H1 (cell line): Measurements from ENCODE around the gene BRCA2. TPM values are rescaled to one million over a fixed set of nuclear protein-coding genes. Genes with fewer than 3 reads are reported as not detected.

Experiments used
- CTCF ChIA-PET: fragments of 300-600 bp; sonication (Branson Sonifier 250); formaldehyde crosslinking; loops from one replicate; lab custom pipeline; 2021; ENCODE audit not compliant: partially characterized antibody; lab: Charles Lee
- POLR2A ChIA-PET: fragments of 300-600 bp; sonication (Branson Sonifier 250); formaldehyde crosslinking; loops from one replicate; lab custom pipeline; 2021; ENCODE audit warnings: inconsistent platforms; ENCODE audit not compliant: partially characterized antibody; lab: Charles Lee
- DNase-seq, 2 experiments: peaks; one replicate each; pipeline versions ENCODE4 v3.0.0 to v3.0.0-alpha.2; 2010 to 2022; ENCODE audit warnings: low spot score in 2 of 2, low read depth in 1 of 2, mixed read lengths in 1 of 2
- FAIRE-seq: peaks from 2 replicates; lab custom pipeline; 2011; peaks lifted over from hg19 to GRCh38; lab: Jason Lieb, UNC
- H2AFZ ChIP-seq: 2 replicates; pipeline ENCODE4 v1.8.1; 2012; ENCODE audit warnings: low read length, inconsistent platforms
- H2AK5ac ChIP-seq: 2 replicates; pipeline ENCODE4 v1.6.1; 2013; ENCODE audit warnings: low read depth, low read length
- H2BK120ac ChIP-seq: replicated peaks from 2 replicates; pipeline ENCODE3; 2013; ENCODE audit warnings: low read depth, low read length, inconsistent platforms
- H2BK12ac ChIP-seq: 2 replicates; pipeline ENCODE4 v1.6.1; 2013; ENCODE audit warnings: low read depth, low read length
- H2BK15ac ChIP-seq: 2 replicates; pipeline ENCODE4 v1.6.1; 2013; ENCODE audit warnings: low read length
- H2BK20ac ChIP-seq: 2 replicates; pipeline ENCODE4 v1.6.1; 2013; ENCODE audit warnings: low read length
- H2BK5ac ChIP-seq: 2 replicates; pipeline ENCODE4 v1.6.1; 2013; ENCODE audit warnings: low read depth, low read length
- H3K14ac ChIP-seq: 2 replicates; pipeline ENCODE4 v1.6.1; 2013; ENCODE audit warnings: inconsistent platforms; ENCODE audit not compliant: insufficient read length
- H3K18ac ChIP-seq: 2 replicates; pipeline ENCODE4 v1.6.1; 2013; ENCODE audit warnings: low read length; ENCODE audit errors: extremely low read depth
- H3K23ac ChIP-seq: 2 replicates; pipeline ENCODE4 v1.6.1; 2013; ENCODE audit warnings: inconsistent platforms; ENCODE audit not compliant: insufficient read length
- H3K23me2 ChIP-seq: 2 replicates; pipeline ENCODE4 v1.6.1; 2013; ENCODE audit warnings: low read depth, low read length
- H3K27ac ChIP-seq: 2 replicates; pipeline ENCODE4 v1.6.1; 2011; ENCODE audit warnings: low read depth, low read length, inconsistent platforms
- H3K27me3 ChIP-seq, 4 experiments: replicated peaks in 1 of 4; 1 replicate in 1 of 4; 2 replicates in 3 of 4; pipeline versions ENCODE4 v1.6.1 to v1.8.1; 2011 to 2013; ENCODE audit warnings: low read length in 3 of 4, mild to moderate bottlenecking in 3 of 4, inconsistent platforms in 2 of 4, mixed read lengths in 2 of 4, moderate library complexity in 1 of 4; ENCODE audit not compliant: control insufficient read depth in 3 of 4, insufficient read depth in 3 of 4; ENCODE audit errors: extremely low read depth in 1 of 4
- H3K36me3 ChIP-seq, 4 experiments: 2 replicates each; pipeline versions ENCODE4 v1.6.1 to v1.8.1; 2011 to 2013; ENCODE audit warnings: mild to moderate bottlenecking in 4 of 4, low read length in 3 of 4, moderate library complexity in 2 of 4, control low read depth in 1 of 4, inconsistent platforms in 1 of 4; ENCODE audit not compliant: insufficient read depth in 4 of 4, control insufficient read depth in 2 of 4
- H3K4ac ChIP-seq: replicated peaks from 2 replicates; pipeline ENCODE3; 2013; ENCODE audit warnings: low read length, low read depth, mixed read lengths, inconsistent platforms; ENCODE audit not compliant: insufficient read length
- H3K4me1 ChIP-seq, 4 experiments: replicated peaks in 1 of 4; 1 replicate in 1 of 4; 2 replicates in 3 of 4; pipeline versions ENCODE4 v1.6.1 to v1.8.1; 2011 to 2013; ENCODE audit warnings: low read length in 3 of 4, inconsistent platforms in 2 of 4, mixed read lengths in 1 of 4; ENCODE audit not compliant: insufficient read depth in 4 of 4, control insufficient read depth in 3 of 4
- H3K4me2 ChIP-seq, 2 experiments: 2 replicates each; pipeline versions ENCODE4 v1.6.1 to v1.8.1; 2011 to 2013; ENCODE audit warnings: low read depth in 2 of 2, low read length in 2 of 2, control low read depth in 1 of 2, inconsistent platforms in 1 of 2, mild to moderate bottlenecking in 1 of 2; ENCODE audit not compliant: insufficient read depth in 1 of 2
- H3K4me3 ChIP-seq, 4 experiments: fragments of 200-600, 300-600 bp in 1 of 4; sonication (generic), shearing (Covaris generic), sonication (Bioruptor Twin) in 1 of 4; 2 replicates each; pipeline versions ENCODE4 v1.5.1 to v1.8.1; 2011 to 2016; ENCODE audit warnings: low read length in 4 of 4, low read depth in 3 of 4, control low read depth in 2 of 4, inconsistent platforms in 2 of 4, mild to moderate bottlenecking in 2 of 4, mixed read lengths in 1 of 4, moderate library complexity in 1 of 4; ENCODE audit not compliant: insufficient read depth in 2 of 4; ENCODE audit errors: extremely low read depth in 1 of 4
- H3K56ac ChIP-seq: replicated peaks from 2 replicates; pipeline ENCODE3; 2013; ENCODE audit warnings: low read depth, mild to moderate bottlenecking, mixed read lengths, low read length, inconsistent platforms; ENCODE audit not compliant: insufficient read length
- H3K79me1 ChIP-seq: 2 replicates; pipeline ENCODE4 v1.6.1; 2013; ENCODE audit warnings: low read depth, low read length, control low read depth
- H3K79me2 ChIP-seq, 2 experiments: 2 replicates each; pipeline versions ENCODE4 v1.6.1 to v1.8.1; 2012 to 2013; ENCODE audit warnings: low read length in 2 of 2, mild to moderate bottlenecking in 2 of 2, inconsistent platforms in 1 of 2; ENCODE audit not compliant: insufficient read depth in 2 of 2, control insufficient read depth in 1 of 2
- H3K9ac ChIP-seq, 4 experiments: replicated peaks in 1 of 4; 1 replicate in 1 of 4; 2 replicates in 3 of 4; pipeline versions ENCODE4 v1.6.1 to v1.8.1; 2011 to 2013; ENCODE audit warnings: low read depth in 3 of 4, low read length in 3 of 4, control low read depth in 2 of 4, mild to moderate bottlenecking in 2 of 4, moderate library complexity in 2 of 4, inconsistent platforms in 1 of 4; ENCODE audit errors: extremely low read depth in 1 of 4
- H3K9me3 ChIP-seq, 2 experiments: 2 replicates each; pipeline versions ENCODE4 v1.6.1 to v1.8.1; 2012 to 2013; ENCODE audit warnings: mild to moderate bottlenecking in 2 of 2, moderate library complexity in 2 of 2, control low read depth in 1 of 2, inconsistent platforms in 1 of 2, low read depth in 1 of 2, low read length in 1 of 2, mixed read lengths in 1 of 2; ENCODE audit not compliant: insufficient read depth in 2 of 2
- H4K20me1 ChIP-seq, 2 experiments: replicated peaks in 1 of 2; 2 replicates each; pipeline versions ENCODE3 to v1.8.1; 2011 to 2013; ENCODE audit warnings: inconsistent platforms in 2 of 2, low read length in 2 of 2, mild to moderate bottlenecking in 1 of 2; ENCODE audit not compliant: insufficient read depth in 2 of 2, control insufficient read depth in 1 of 2
- H4K5ac ChIP-seq: 2 replicates; pipeline ENCODE4 v1.6.1; 2013; ENCODE audit warnings: low read length, low read depth, mixed read lengths, inconsistent platforms; ENCODE audit not compliant: insufficient read length
- H4K8ac ChIP-seq: 2 replicates; pipeline ENCODE4 v1.8.0; 2013; ENCODE audit warnings: mild to moderate bottlenecking, moderate library complexity, low read length, inconsistent platforms; ENCODE audit not compliant: insufficient read depth; ENCODE audit errors: extremely low read depth
- H4K91ac ChIP-seq: replicated peaks from 2 replicates; pipeline ENCODE3; 2013; ENCODE audit warnings: low read length, mixed read lengths, inconsistent platforms; ENCODE audit not compliant: insufficient read length
- ASH2L ChIP-seq: fragments of 200-600, 300-600 bp; sonication (generic); IDR thresholded peaks from one replicate; pipeline ENCODE4 v1.7.1; 2017; ENCODE audit warnings: low read length
- CBX5 ChIP-seq: fragments of 300-800, 300-1000 bp; sonication (generic); IDR thresholded peaks from 2 replicates; pipeline ENCODE4 v1.7.1; 2016; ENCODE audit warnings: antibody characterized with exemption, low read length, low read depth
- CEBPB ChIP-seq: IDR thresholded peaks from 2 replicates; pipeline ENCODE4 v1.6.1; 2012; ENCODE audit warnings: low read depth, low read length
- CHD1 ChIP-seq: IDR thresholded peaks from 2 replicates; pipeline ENCODE4 v1.6.1; 2012; ENCODE audit warnings: low read depth, low read length, improper control_type of control experiment
- FOSL1 ChIP-seq: IDR thresholded peaks from 2 replicates; pipeline ENCODE4 v1.6.1; 2011; ENCODE audit warnings: mild to moderate bottlenecking, low read depth, low read length, moderate library complexity; ENCODE audit not compliant: insufficient read depth
- GTF2F1 ChIP-seq: IDR thresholded peaks from 2 replicates; pipeline ENCODE4 v1.6.1; 2012; ENCODE audit warnings: low read depth, low read length, improper control_type of control experiment, borderline replicate concordance
- PHF8 ChIP-seq: fragments of 200-600 bp; sonication (generic); conservative IDR thresholded peaks from 2 replicates; pipeline ENCODE4 v1.7.1; 2012; ENCODE audit warnings: low read depth, mild to moderate bottlenecking, inconsistent platforms, low read length, moderate library complexity
- SP4 ChIP-seq: IDR thresholded peaks from 2 replicates; pipeline ENCODE4 v1.6.1; 2012; ENCODE audit warnings: low read length, inconsistent platforms
- WGBS, 2 experiments: shearing (Covaris generic) in 1 of 2; methylation state at CpG; one replicate each; pipeline versions ENCODE4 v1.1.6 to v1.1.7; 2013 to 2015; ENCODE audit warnings: low lambda C conversion rate in 2 of 2, mixed read lengths in 2 of 2, inconsistent platforms in 1 of 2, low coverage in 1 of 2, missing lambda C conversion rate in 1 of 2; ENCODE audit not compliant: insufficient replicate concordance in 2 of 2, insufficient coverage in 1 of 2, insufficient read length in 1 of 2; ENCODE audit errors: extremely low coverage in 1 of 2, missing lambda C conversion rate in 1 of 2; 5-methylcytosine and 5-hydroxymethylcytosine counted together
- polyA plus RNA-seq, 7 experiments: library from polyadenylated mRNA; depleted of rRNA in 3 of 7; stranded (reverse) in 5 of 7; unstranded in 2 of 7; fragments of >200 nt in 5 of 7; fragments of 200-250 nt in 2 of 7; gene quantifications; 1 replicate in 5 of 7; 2 replicates in 1 of 7; 4 replicates in 1 of 7; pipeline versions ENCODE4 v1.2.1 to v1.2.3, GENCODE V29; 2011 to 2013; ENCODE audit warnings: missing spikeins in 2 of 7, mixed read lengths in 2 of 7
- total RNA-seq: library from RNA; stranded (reverse); fragmentation: NEBNext Ultra II Directional; extraction: Animal tissue kit (Norgen Biotek cat#: 25700); gene quantifications from 2 replicates; pipeline ENCODE4 v1.2.1, GENCODE V29; 2021

BRCA2 gene
- total and polyA plus RNA-seq, 2 of the 8 experiments (the other 6 are each of a cell fraction or from before 2014, with no cell fraction given): 4.2 to 24.9 TPM

DNA sequence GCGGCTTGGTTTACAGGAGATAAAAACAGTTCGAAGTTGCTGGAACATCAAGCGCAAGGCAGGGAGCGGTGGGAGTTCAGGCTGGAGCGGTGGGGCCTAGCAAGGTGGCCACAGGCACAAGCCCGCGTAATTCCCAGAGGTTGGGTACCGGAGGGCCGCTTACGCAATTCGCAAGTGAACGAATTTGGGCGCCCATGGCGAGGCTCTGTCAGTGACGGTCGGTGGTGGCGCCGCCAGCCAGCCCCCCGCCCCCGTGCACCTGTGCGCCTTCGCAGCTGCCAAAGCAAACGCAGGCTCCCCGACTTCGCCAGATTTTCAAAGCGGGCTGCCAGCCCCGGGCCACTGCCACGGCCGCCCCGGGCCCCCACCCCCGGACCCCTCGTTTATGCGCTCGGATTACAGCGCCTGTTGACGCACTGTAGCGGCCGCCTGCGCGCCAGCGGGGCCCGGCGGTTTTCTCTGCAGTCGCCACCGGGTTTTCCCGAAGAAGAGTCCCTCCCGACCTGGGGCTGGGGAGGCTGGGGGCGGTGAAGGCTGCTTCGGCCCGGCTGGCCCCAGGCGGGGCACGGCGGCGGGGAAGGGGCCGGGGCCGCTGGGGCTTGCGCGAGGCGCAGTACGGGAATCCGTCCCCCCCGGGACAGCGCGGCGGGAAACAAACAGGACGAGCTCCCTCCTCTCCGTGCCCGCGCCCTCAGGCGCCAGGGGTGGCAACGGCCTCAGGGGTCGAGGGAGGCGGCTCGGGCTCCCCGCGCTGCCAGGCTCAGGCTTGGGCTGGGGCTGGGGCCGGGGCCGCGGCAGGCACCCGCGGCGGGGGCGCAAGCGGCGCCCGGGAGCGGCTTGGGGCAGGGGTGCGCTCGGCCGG, 111.9 kb downstream of the BRCA2 start:
- ChIA-PET CTCF (interaction anchor here (0.5 to 0.7 kb wide), 2 partner anchors 15 to 34 kb away, joined by 3 read pairs; no protein-coding TSS in a partner anchor), POLR2A (interaction anchor here (0.9 to 2.2 kb wide), 4 partner anchors 9 to 112 kb away, joined by 3 to 6 read pairs (median 4); partner anchors contain the start of gene N4BP2L2)
- Histone ChIP-seq H2BK120ac (no peak overlapping the region), H4K91ac (no peak overlapping the region), H2BK20ac (no peak overlapping the region), H4K5ac (no peak overlapping the region), H2BK15ac (no peak overlapping the region), H3K4me2 (peak overlapping the region; percentile 77 to 94), H2AFZ (peak overlapping the region; percentile 89; the same call in 1 of the 2 replicates), H2BK12ac (0 out of 2 replicates have a peak overlapping the region, but pooled peaks have one; percentile 52), H3K23me2 (peaks cover 5% of the 10 kb centered on the region; the same call in 1 of the 2 replicates), H3K36me3 (no peaks in the 10 kb centered on the region), H4K20me1 (peaks cover 0 to 2% of the 10 kb centered on the region in 2 experiments), H3K79me1 (no peaks in the 10 kb centered on the region; the same call in 1 of the 2 replicates), H3K18ac (0 out of 2 replicates have a peak overlapping the region, but pooled peaks have one; percentile 57), H3K4me1 (peaks cover 4% of the 10 kb centered on the region in 4 experiments; a peak in 6 of 7 replicates), H3K27me3 (peaks cover 0 to 10% (median 6%) of the 10 kb centered on the region in 4 experiments; a peak in 5 of 7 replicates), H3K79me2 (no peaks in the 10 kb centered on the region), H3K14ac (no peak overlapping the region), H3K9ac (peak overlapping the region; percentile 39 to 73 (median 60); a peak in 6 of 7 replicates), H3K23ac (no peak overlapping the region), H4K8ac (peak overlapping the region; percentile 81; the same call in 1 of the 2 replicates), H3K27ac (no peak overlapping the region), H3K4ac (no peak overlapping the region), H2BK5ac (no peak overlapping the region), H3K4me3 (peak overlapping the region; percentile 61 to 84 (median 83)), H2AK5ac (no peak overlapping the region), H3K9me3 (no peaks in the 10 kb centered on the region), H3K56ac (no peak overlapping the region)
- FAIRE-seq: no peak
- DNase-seq: peak in 1 of 2 experiments; percentile 82
- 7% methylated on average over 31 of the region's 90 CpGs; no CpG with 5 or more reads in 1 of the 2 experiments for WGBS, 2 experiments
- TF ChIP-seq CHD1 (no peak), CEBPB (peak; percentile 98), CBX5 (no peak), ASH2L (peak; percentile 48), PHF8 (no peak), GTF2F1 (no peak), FOSL1 (no peak), SP4 (no peak)
